Kidney (tissue), 14 donors: ENCODE measurements around the gene EVI5. TPM values are rescaled to one million over a fixed set of nuclear protein-coding genes. Genes with fewer than 3 reads are reported as not detected.
"Not testable (repeated sequence)": the region's sequence is repeated elsewhere in the genome, so short reads cannot be mapped to it uniquely, and the experiment has no call there.

ENCODE experiments used
- DNase-seq, 5 donors: peaks; one replicate each; pipeline ENCODE4 v3.0.0-alpha.2; 2013 to 2020
- FAIRE-seq: peaks from 2 replicates; lab custom pipeline; 2012; peaks lifted over from hg19 to GRCh38; lab: Jason Lieb, UNC
- H3K27ac ChIP-seq, 2 donors: one replicate each; pipeline ENCODE4 v1.7.0; 2013; ENCODE audit warnings: low read depth in 2 of 2, low read length in 2 of 2, inconsistent platforms in 1 of 2
- H3K27me3 ChIP-seq: one replicate; pipeline ENCODE4 v1.7.1; 2013; ENCODE audit warnings: low read length, inconsistent platforms; ENCODE audit not compliant: control insufficient read depth, insufficient read depth
- H3K36me3 ChIP-seq, 3 donors: one replicate each; pipeline versions ENCODE4 v1.7.0 to v1.7.1; 2013; ENCODE audit warnings: low read length in 3 of 3, control low read depth in 1 of 3, inconsistent platforms in 1 of 3; ENCODE audit not compliant: insufficient read depth in 3 of 3, control insufficient read depth in 2 of 3
- H3K4me1 ChIP-seq, 3 donors: one replicate each; pipeline versions ENCODE4 v1.7.0 to v1.7.1; 2013; ENCODE audit warnings: low read length in 3 of 3, inconsistent platforms in 1 of 3, low read depth in 1 of 3; ENCODE audit not compliant: control insufficient read depth in 2 of 3, insufficient read depth in 2 of 3
- H3K4me3 ChIP-seq, 3 donors: one replicate each; pipeline versions ENCODE4 v1.7.0 to v1.8.1; 2013; ENCODE audit warnings: low read length in 3 of 3, control low read depth in 1 of 3, inconsistent platforms in 1 of 3
- H3K9ac ChIP-seq, 3 donors: one replicate each; pipeline versions ENCODE4 v1.7.0 to v1.7.1; 2013; ENCODE audit warnings: low read length in 3 of 3, control low read depth in 1 of 3, inconsistent platforms in 1 of 3
- H3K9me3 ChIP-seq, 3 donors: one replicate each; pipeline versions ENCODE4 v1.7.0 to v1.7.1; 2013; ENCODE audit warnings: low read length in 3 of 3, control low read depth in 1 of 3, inconsistent platforms in 1 of 3; ENCODE audit not compliant: control insufficient read depth in 2 of 3, insufficient read depth in 1 of 3
- intact Hi-C: fragments of 100-400 bp; cut with DNase I; formaldehyde crosslinking; loops from one replicate; pipeline ENCODE4 v1.11.1; 2022
- polyA plus RNA-seq: library from polyadenylated mRNA; stranded (reverse); fragments of 350-450 nt; fragmentation: Illumina TruSeq; extraction: RNeasy Lipid Tissue Mini Kit (QIAGEN cat#74804); gene quantifications from one replicate; pipeline ENCODE4 v1.2.3, GENCODE V29; 2014; ENCODE audit warnings: low read depth, low replicate concordance; ENCODE audit not compliant: insufficient read depth
- total RNA-seq: library from RNA; stranded (reverse); fragmentation: NEBNext Ultra II Directional; extraction: Animal tissue kit (Norgen Biotek cat#: 25700); gene quantifications from one replicate; pipeline ENCODE4 v1.2.1, GENCODE V29; 2021
- TF ChIP-seq, protein P1 (sequence below): IDR thresholded peaks from 3 replicates; pipeline ENCODE4 v1.5.1; 2012; ENCODE audit warnings: mild to moderate bottlenecking, moderate library complexity, borderline replicate concordance; ENCODE audit not compliant: insufficient read depth; ENCODE audit errors: extremely low read depth
- donor health status: control.
- donor health status: control.
- donor health status: control.
- donor health status: control.
- donor health status: control.
- donor health status: DM: yes; HTN: yes; CAD: no.
- donor health status: Normal renal cell carcinoma (clear cell type).

The EVI5 gene
- total and polyA plus RNA-seq, 2 donors from 2014 or later = 3.6 to 36.5 TPM

- Histone ChIP-seq H3K4me3 (no peak overlapping the region), H3K36me3 (peaks cover 0 to 4% (median 0%) of the 10 kb centered on the region in 3 donors), H3K27ac (no peak overlapping the region), H3K27me3 (no peaks in the 10 kb centered on the region), H3K9ac (no peak overlapping the region), H3K9me3 (no peaks in the 10 kb centered on the region), H3K4me1 (no peaks in the 10 kb centered on the region)
- intact Hi-C loops = no loop called here
- TF ChIP-seq, protein P1, sequence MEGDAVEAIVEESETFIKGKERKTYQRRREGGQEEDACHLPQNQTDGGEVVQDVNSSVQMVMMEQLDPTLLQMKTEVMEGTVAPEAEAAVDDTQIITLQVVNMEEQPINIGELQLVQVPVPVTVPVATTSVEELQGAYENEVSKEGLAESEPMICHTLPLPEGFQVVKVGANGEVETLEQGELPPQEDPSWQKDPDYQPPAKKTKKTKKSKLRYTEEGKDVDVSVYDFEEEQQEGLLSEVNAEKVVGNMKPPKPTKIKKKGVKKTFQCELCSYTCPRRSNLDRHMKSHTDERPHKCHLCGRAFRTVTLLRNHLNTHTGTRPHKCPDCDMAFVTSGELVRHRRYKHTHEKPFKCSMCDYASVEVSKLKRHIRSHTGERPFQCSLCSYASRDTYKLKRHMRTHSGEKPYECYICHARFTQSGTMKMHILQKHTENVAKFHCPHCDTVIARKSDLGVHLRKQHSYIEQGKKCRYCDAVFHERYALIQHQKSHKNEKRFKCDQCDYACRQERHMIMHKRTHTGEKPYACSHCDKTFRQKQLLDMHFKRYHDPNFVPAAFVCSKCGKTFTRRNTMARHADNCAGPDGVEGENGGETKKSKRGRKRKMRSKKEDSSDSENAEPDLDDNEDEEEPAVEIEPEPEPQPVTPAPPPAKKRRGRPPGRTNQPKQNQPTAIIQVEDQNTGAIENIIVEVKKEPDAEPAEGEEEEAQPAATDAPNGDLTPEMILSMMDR = no peak
- FAIRE-seq = no peak
- DNase-seq = no peak
These were observed 199.1 kb downstream of the EVI5 start for GRCh38 chr1:92585831-92586230.

DNA sequence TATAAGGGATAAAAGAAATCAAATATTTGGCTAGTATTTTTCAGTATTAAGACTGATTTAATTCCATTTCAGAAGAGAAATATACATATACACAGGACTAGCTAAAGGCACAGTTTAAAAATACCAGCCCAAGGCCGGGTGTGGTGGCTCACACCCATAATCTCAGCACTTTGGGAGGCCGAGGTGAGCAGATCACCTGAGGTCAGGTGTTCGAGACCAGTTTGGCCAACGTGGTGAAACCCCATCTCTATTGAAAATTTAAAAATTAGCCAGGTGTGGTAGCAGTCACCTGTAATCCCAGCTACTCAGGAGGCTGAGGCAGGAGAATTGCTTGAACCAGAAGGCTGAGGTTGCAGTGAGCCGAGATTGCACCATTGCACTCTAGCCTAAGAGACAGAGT is 200.1 kb downstream of the EVI5 start:
- H3K4me1 ChIP-seq, DNase-seq, FAIRE-seq, H3K4me3 ChIP-seq, H3K27me3 ChIP-seq, H3K36me3 ChIP-seq, H3K9me3 ChIP-seq, intact Hi-C loops, H3K9ac ChIP-seq, H3K27ac ChIP-seq: not testable (repeated sequence)

DNA sequence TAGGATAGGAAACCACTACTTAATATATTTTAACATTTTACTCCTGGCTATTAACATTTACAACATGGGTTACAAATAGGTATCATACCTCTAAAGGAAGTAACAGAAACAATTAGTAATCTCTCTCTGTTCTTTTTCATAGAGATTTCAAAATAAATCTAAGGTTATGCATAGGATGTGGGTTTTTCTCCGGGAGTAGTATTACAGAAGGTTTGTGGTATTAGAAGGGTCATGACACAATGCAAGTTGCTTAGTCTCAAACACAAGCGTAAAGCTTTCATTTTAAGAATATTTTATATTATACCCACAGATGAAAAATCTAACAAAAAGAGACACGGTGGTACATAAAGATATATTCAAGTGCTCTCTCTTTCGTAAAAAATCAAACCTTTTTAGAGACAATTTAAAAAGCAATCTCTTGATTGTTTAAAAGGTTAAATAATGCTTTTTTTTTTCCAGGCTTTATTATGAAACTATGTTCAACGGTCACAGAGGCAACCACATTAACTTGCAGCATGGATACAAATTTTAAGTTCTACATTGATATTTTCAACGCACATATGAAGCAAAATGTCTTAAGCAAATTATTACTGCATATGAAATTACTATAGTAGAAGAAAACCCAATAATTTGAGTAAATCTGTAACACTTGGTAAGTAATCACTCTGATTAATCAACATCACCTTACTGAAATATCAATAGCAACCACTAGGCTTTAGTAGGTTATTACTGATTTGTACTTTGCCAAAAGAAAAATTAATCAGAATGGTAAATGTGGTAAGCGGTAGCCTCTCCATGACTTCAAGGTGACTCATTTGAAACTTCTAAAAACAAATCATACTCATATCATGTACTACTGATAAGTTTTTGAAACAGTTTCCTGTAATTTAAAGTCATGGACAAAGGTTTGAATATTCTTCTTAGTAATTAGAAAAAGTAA is 200.8 kb downstream of the EVI5 start:
- intact Hi-C loops = no loop called here
- Histone ChIP-seq H3K27ac (no peak overlapping the region), H3K36me3 (peaks cover 0 to 4% (median 0%) of the 10 kb centered on the region in 3 donors), H3K9ac (no peak overlapping the region), H3K9me3 (no peaks in the 10 kb centered on the region), H3K27me3 (no peaks in the 10 kb centered on the region), H3K4me3 (no peak overlapping the region), H3K4me1 (no peaks in the 10 kb centered on the region)
- TF ChIP-seq, protein P1 = no peak
- peak; percentile 15 for FAIRE-seq
- no peak for DNase-seq

DNA sequence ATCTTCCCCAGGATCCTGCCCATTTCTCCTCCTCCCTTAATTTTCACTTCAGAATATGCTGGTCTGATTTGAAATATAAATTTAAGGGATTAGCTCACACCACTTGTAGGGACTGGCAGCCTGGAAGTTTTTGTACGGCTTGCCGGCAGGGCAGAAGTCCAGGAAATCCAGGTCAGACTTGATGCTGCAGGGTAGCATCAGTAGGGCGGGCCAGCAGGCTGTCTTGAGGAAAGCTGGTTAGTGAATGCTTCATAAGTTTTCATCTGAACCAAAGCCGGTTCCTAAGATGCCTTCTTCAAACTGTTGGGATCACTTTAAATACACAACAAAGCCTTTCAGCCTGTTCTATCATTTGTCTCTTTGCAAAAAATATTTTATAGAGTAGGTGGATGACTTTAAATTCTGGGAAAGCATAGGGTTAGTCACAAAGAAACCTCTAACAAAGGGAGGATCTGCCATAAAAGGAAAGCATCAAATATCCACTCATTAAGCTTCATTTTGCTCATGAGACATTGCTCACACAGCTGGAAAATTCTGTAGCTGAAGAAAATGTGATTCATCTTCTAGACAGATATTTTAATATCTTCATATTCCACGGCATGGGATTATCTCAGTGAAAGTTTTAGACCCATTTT is 207.5 kb downstream of the EVI5 start:
- intact Hi-C loops = no loop called here
- Histone ChIP-seq H3K4me1 (no peaks in the 10 kb centered on the region), H3K9ac (no peak overlapping the region), H3K4me3 (no peak overlapping the region), H3K9me3 (no peaks in the 10 kb centered on the region), H3K27ac (no peak overlapping the region), H3K27me3 (no peaks in the 10 kb centered on the region), H3K36me3 (peaks cover 0 to 4% (median 0%) of the 10 kb centered on the region in 3 donors)
- TF ChIP-seq, protein P1 = no peak
- DNase-seq = no peak
- FAIRE-seq = no peak
